GM23248 (cell line): ENCODE measurements around the gene SRCIN1. TPM values are rescaled to one million over a fixed set of nuclear protein-coding genes. Genes with fewer than 3 reads are reported as not detected.
A peak's percentile ranks its signal among the peaks of the same experiment; 100 is the strongest.

Source experiments
- DNase-seq: peaks from one replicate; pipeline ENCODE4 v3.0.0-alpha.2; 2015
- H2AFZ ChIP-seq: fragments of 200-600 bp; sonication (generic); 2 replicates; pipeline ENCODE4 v1.6.1; 2016; ENCODE audit warnings: antibody characterized with exemption
- H3F3A ChIP-seq: fragments of 200-600 bp; sonication (generic); 2 replicates; pipeline ENCODE4 v1.6.1; 2016; ENCODE audit warnings: mild to moderate bottlenecking, antibody characterized with exemption, mixed run types; ENCODE audit not compliant: insufficient read depth
- H3K27ac ChIP-seq: fragments of 200-600 bp; sonication (generic); 2 replicates; pipeline ENCODE4 v1.5.1; 2016; ENCODE audit warnings: mild to moderate bottlenecking
- H3K27me3 ChIP-seq: fragments of 200-600 bp; sonication (generic); replicated peaks from 2 replicates; pipeline ENCODE4 v1.6.1; 2016; ENCODE audit warnings: mild to moderate bottlenecking; ENCODE audit not compliant: insufficient read depth
- H3K36me3 ChIP-seq: fragments of 200-600 bp; sonication (generic); 2 replicates; pipeline ENCODE4 v1.6.1; 2016; ENCODE audit warnings: low read depth, mild to moderate bottlenecking
- H3K4me1 ChIP-seq: fragments of 200-600 bp; sonication (generic); 2 replicates; pipeline ENCODE4 v1.6.1; 2016; ENCODE audit warnings: mild to moderate bottlenecking; ENCODE audit not compliant: insufficient read depth
- H3K4me2 ChIP-seq: fragments of 200-600 bp; sonication (generic); one replicate; pipeline ENCODE4 v1.6.1; 2016; ENCODE audit warnings: mild to moderate bottlenecking; ENCODE audit not compliant: unreplicated experiment
- H3K4me3 ChIP-seq: fragments of 200-600 bp; sonication (generic); 2 replicates; pipeline ENCODE4 v1.5.1; 2016; ENCODE audit warnings: mild to moderate bottlenecking
- H3K79me2 ChIP-seq: fragments of 200-600 bp; sonication (generic); 2 replicates; pipeline ENCODE4 v1.6.1; 2016; ENCODE audit warnings: mild to moderate bottlenecking; ENCODE audit not compliant: insufficient read depth
- H3K9ac ChIP-seq: fragments of 200-600 bp; sonication (generic); 2 replicates; pipeline ENCODE4 v1.6.1; 2016; ENCODE audit warnings: mild to moderate bottlenecking
- H3K9me2 ChIP-seq: fragments of 200-600 bp; sonication (generic); 2 replicates; pipeline ENCODE4 v1.6.1; 2016; ENCODE audit warnings: mixed run types, mild to moderate bottlenecking, moderate library complexity; ENCODE audit not compliant: insufficient read depth
- H3K9me3 ChIP-seq: fragments of 200-600 bp; sonication (generic); one replicate; pipeline ENCODE4 v1.6.1; 2017; ENCODE audit warnings: low read depth
- H4K20me1 ChIP-seq: fragments of 200-600 bp; sonication (generic); 2 replicates; pipeline ENCODE4 v1.6.0; 2016; ENCODE audit not compliant: insufficient read depth
- EZH2 ChIP-seq: fragments of 200-600 bp; sonication (generic); IDR thresholded peaks from 2 replicates; pipeline ENCODE4 v1.6.1; 2018; ENCODE audit warnings: antibody characterized with exemption, mild to moderate bottlenecking; ENCODE audit not compliant: insufficient read depth, poor library complexity, severe bottlenecking
- EZH2phosphoT487 ChIP-seq: fragments of 200-600 bp; sonication (generic); IDR thresholded peaks from 2 replicates; pipeline ENCODE4 v1.6.1; 2018; ENCODE audit warnings: antibody characterized with exemption, moderate library complexity, mild to moderate bottlenecking, low read depth; ENCODE audit not compliant: insufficient read depth
- WGBS, 2 experiments: methylation state at CpG; one replicate each; pipeline ENCODE4 v1.1.6; 2015 to 2017; ENCODE audit warnings: low lambda C conversion rate in 2 of 2, low coverage in 1 of 2; ENCODE audit errors: missing lambda C conversion rate in 2 of 2; 5-methylcytosine and 5-hydroxymethylcytosine counted together
- in situ Hi-C: fragments of 300-500 bp; cut with MboI; formaldehyde crosslinking; loops from 2 replicates; pipeline ENCODE4 v1.15.0; 2020
- polyA plus RNA-seq: library from polyadenylated mRNA; unstranded; fragments of >200 nt; fragmentation: Nextera tagmentation; extraction: Ambion mirVana; gene quantifications from 2 replicates; pipeline ENCODE4 v1.2.1, GENCODE V29; 2016
- total RNA-seq: library from RNA; depleted of rRNA; stranded (reverse); fragments of >200 nt; shearing (Covaris generic); gene quantifications from 2 replicates; pipeline ENCODE4 v1.2.3, GENCODE V29; 2014

Gene SRCIN1
- total and polyA plus RNA-seq, 2 experiments from 2014 or later = not detected

GRCh38 chr17:38559051-38559879 is 46.5 kb downstream of the SRCIN1 start:
- no peaks in the 10 kb centered on the region for H3K9me3 ChIP-seq
- in situ Hi-C loops = no loop called here
- H3K9ac ChIP-seq = no peak overlapping the region
- H3K4me3 ChIP-seq = no peak overlapping the region
- TF ChIP-seq EZH2phosphoT487 (no peak), EZH2 (no peak)
- no peaks in the 10 kb centered on the region for H3K36me3 ChIP-seq
- peaks cover 4% of the 10 kb centered on the region; the same call in 1 of the 2 replicates for H3K4me1 ChIP-seq
- no peaks in the 10 kb centered on the region for H3K9me2 ChIP-seq
- H3K4me2 ChIP-seq = no peak overlapping the region
- no peaks in the 10 kb centered on the region for H3K27me3 ChIP-seq
- 79 to 87% methylated on average over 21 to 44 of the region's 44 CpGs for WGBS, 2 experiments
- no peaks in the 10 kb centered on the region for H4K20me1 ChIP-seq
- H3K27ac ChIP-seq = no peak overlapping the region
- no peaks in the 10 kb centered on the region for H3K79me2 ChIP-seq
- no peak for DNase-seq
- no peak overlapping the region for H2AFZ ChIP-seq
- H3F3A ChIP-seq = no peaks in the 10 kb centered on the region

DNA sequence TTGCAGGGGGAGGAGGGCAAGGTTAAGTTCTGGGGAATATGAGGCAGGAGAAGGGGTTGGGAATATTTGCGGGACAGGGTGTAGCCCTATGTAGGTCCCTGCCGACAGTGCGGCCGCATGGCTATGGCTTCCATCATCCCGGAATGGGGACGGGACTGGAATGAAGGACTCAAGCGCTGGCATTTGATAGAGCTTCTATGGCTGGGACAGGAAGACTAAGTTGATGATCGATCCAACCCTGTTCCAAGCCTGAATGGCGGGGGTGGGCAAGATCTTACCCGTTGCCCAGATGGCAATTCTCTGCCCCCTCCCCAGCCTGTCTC is 47.1 kb downstream of the SRCIN1 start:
- in situ Hi-C loops = no loop called here
- H2AFZ ChIP-seq = peak overlapping the region; percentile 91
- no peak for DNase-seq
- no peaks in the 10 kb centered on the region for H3K9me3 ChIP-seq
- peak overlapping the region; percentile 92 for H3K4me2 ChIP-seq
- no peak overlapping the region for H3K27ac ChIP-seq
- H3K36me3 ChIP-seq = no peaks in the 10 kb centered on the region
- H3K9ac ChIP-seq = no peak overlapping the region
- H3K79me2 ChIP-seq = no peaks in the 10 kb centered on the region
- H3K4me3 ChIP-seq = peak overlapping the region; percentile 70
- no peaks in the 10 kb centered on the region for H3K27me3 ChIP-seq
- no peaks in the 10 kb centered on the region for H4K20me1 ChIP-seq
- no peaks in the 10 kb centered on the region for H3K9me2 ChIP-seq
- peaks cover 4% of the 10 kb centered on the region; the same call in 1 of the 2 replicates for H3K4me1 ChIP-seq
- WGBS, 2 experiments = 23 to 27% methylated on average over 10 of the region's 10 CpGs
- H3F3A ChIP-seq = no peaks in the 10 kb centered on the region
- no peak for TF ChIP-seq EZH2
- no peak for TF ChIP-seq EZH2phosphoT487

DNA sequence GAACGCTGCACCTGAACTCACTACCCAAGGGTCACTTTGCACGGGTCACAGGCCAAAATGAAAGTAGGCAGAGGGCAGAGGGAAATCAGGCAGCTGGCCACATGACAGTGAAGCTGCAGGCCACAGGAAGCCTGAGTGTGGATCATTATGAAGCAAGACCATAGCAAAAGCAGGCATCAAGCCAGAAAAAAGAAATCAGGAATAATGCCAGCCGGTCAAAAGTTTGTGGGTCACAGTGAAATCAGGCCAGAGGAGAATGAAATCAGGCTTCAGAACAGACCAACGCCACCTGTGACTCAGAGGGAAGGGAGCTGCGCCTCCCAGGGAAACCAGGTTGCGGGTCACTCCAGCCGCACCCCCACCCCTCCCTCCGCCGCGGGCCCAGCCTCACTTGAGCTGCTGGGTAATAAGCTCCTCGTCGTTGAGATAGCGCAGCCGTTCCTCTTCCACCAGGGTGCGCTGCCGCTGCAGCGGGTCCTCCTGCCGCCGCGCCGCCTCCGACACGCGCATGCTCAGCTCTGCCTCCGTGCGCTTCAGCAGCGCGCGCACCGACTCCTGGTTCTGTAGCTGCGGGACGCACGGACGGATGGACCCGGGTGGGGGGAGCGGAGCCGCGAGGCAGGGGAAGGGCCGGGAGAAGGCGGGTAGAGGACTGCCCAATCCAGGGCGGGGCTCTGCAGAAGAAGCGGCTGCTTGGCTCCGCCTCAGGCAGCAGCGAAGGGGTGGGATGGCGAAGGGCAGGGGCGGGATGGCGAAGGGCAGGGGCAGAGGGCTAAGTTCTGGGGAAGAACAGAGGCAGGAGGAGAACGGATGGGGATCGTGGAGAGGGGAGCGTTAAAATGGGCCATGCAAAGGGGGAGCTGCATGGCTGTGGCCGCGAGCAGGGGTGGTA is 47.7 kb downstream of the SRCIN1 start:
- Histone ChIP-seq H2AFZ (peak overlapping the region; percentile 91), H3K36me3 (no peaks in the 10 kb centered on the region), H3K27me3 (no peaks in the 10 kb centered on the region), H3K9me3 (no peaks in the 10 kb centered on the region), H3K79me2 (no peaks in the 10 kb centered on the region), H3K4me1 (peaks cover 4% of the 10 kb centered on the region; the same call in 1 of the 2 replicates), H3K4me3 (peak overlapping the region; percentile 70), H3F3A (no peaks in the 10 kb centered on the region), H3K4me2 (peak overlapping the region; percentile 92), H3K27ac (no peak overlapping the region), H4K20me1 (no peaks in the 10 kb centered on the region), H3K9ac (peak overlapping the region; percentile 19), H3K9me2 (no peaks in the 10 kb centered on the region)
- in situ Hi-C loops = no loop called here
- no peak for TF ChIP-seq EZH2
- no peak for TF ChIP-seq EZH2phosphoT487
- 6 to 7% methylated on average over 38 to 51 of the region's 52 CpGs for WGBS, 2 experiments
- DNase-seq = peak; percentile 97

GRCh38 chr17:38557396-38557795 is 48.4 kb downstream of the SRCIN1 start:
- Histone ChIP-seq H3K9me2 (no peaks in the 10 kb centered on the region), H3K9ac (peak overlapping the region; percentile 19), H3K4me2 (peak overlapping the region; percentile 92), H2AFZ (no peak overlapping the region), H3K27ac (no peak overlapping the region), H3K9me3 (no peaks in the 10 kb centered on the region), H3K79me2 (no peaks in the 10 kb centered on the region), H3K4me3 (peak overlapping the region; percentile 70; the same call in 1 of the 2 replicates), H3F3A (no peaks in the 10 kb centered on the region), H3K36me3 (no peaks in the 10 kb centered on the region), H4K20me1 (no peaks in the 10 kb centered on the region), H3K27me3 (no peaks in the 10 kb centered on the region), H3K4me1 (peaks cover 4% of the 10 kb centered on the region; the same call in 1 of the 2 replicates)
- no peak for DNase-seq
- whole genome bisulfite sequencing, 2 experiments = 71 to 74% methylated on average over 6 of the region's 6 CpGs
- TF ChIP-seq EZH2phosphoT487 = no peak
- TF ChIP-seq EZH2 = no peak
- in situ Hi-C loops = no loop called here
